CD4-positive, alpha-beta T cell (primary cell): ENCODE measurements around the gene CHST15. TPM values are rescaled to one million over a fixed set of nuclear protein-coding genes. Genes with fewer than 3 reads are reported as not detected.

Source experiments
- ATAC-seq: fragments of 200-7000 bp; cut with Tn5 transposase; one replicate; pipeline ENCODE4 v1.10.0; 2022; ENCODE audit warnings: mild to moderate bottlenecking; ENCODE audit not compliant: poor library complexity
- CTCF ChIA-PET: fragments of 350-600 bp; sonication (Branson Sonifier 250); formaldehyde crosslinking; loops from one replicate; lab custom pipeline; 2021; ENCODE audit warnings: antibody characterized with exemption, inconsistent platforms; lab: Charles Lee
- POLR2A ChIA-PET: fragments of 350-600 bp; sonication (Branson Sonifier 250); formaldehyde crosslinking; loops from one replicate; lab custom pipeline; 2021; ENCODE audit warnings: antibody characterized with exemption, inconsistent platforms; lab: Charles Lee
- DNase-seq, 14 experiments: peaks; one replicate each; pipeline ENCODE4 v3.0.0-alpha.2; 2013 to 2020; ENCODE audit warnings: mixed read lengths in 2 of 14
- H3K27ac ChIP-seq, 2 donors: one replicate each; pipeline versions ENCODE4 v1.5.1 to v1.7.0; 2013; ENCODE audit warnings: low read length in 2 of 2, low read depth in 1 of 2, mild to moderate bottlenecking in 1 of 2
- H3K27me3 ChIP-seq, 2 experiments: 1 replicate in 1 of 2; 2 replicates in 1 of 2; pipeline versions ENCODE4 v1.6.1 to v1.7.0; 2013; ENCODE audit warnings: low read length in 2 of 2, control low read depth in 1 of 2, mild to moderate bottlenecking in 1 of 2, moderate library complexity in 1 of 2; ENCODE audit not compliant: insufficient read depth in 2 of 2, control insufficient read depth in 1 of 2
- H3K36me3 ChIP-seq: one replicate; pipeline ENCODE4 v1.6.1; 2013; ENCODE audit warnings: low read length, control low read depth; ENCODE audit not compliant: insufficient read depth
- H3K4me1 ChIP-seq: one replicate; pipeline ENCODE4 v1.6.1; 2013; ENCODE audit warnings: low read length, control low read depth; ENCODE audit not compliant: insufficient read depth
- H3K4me3 ChIP-seq: one replicate; pipeline ENCODE4 v1.5.1; 2013; ENCODE audit warnings: mild to moderate bottlenecking, low read length, moderate library complexity
- H3K9me3 ChIP-seq, 2 experiments: 1 replicate in 1 of 2; 2 replicates in 1 of 2; pipeline versions ENCODE4 v1.6.1 to v1.7.0; 2013; ENCODE audit warnings: low read length in 2 of 2, mild to moderate bottlenecking in 2 of 2, control low read depth in 1 of 2, moderate library complexity in 1 of 2; ENCODE audit not compliant: control insufficient read depth in 1 of 2, insufficient read depth in 1 of 2
- H3K27ac Mint-ChIP-seq: one replicate; pipeline ENCODE4 v1.8.0; 2020; ENCODE audit warnings: mixed read lengths
- H3K27me3 Mint-ChIP-seq: one replicate; pipeline ENCODE4 v1.8.0; 2021; ENCODE audit warnings: mixed read lengths
- H3K36me3 Mint-ChIP-seq: one replicate; pipeline ENCODE4 v1.8.0; 2021; ENCODE audit warnings: low read depth, mixed read lengths
- H3K4me1 Mint-ChIP-seq: one replicate; pipeline ENCODE4 v1.8.0; 2021; ENCODE audit warnings: low read depth, mixed read lengths
- H3K4me3 Mint-ChIP-seq: one replicate; pipeline ENCODE4 v1.8.0; 2020; ENCODE audit warnings: mild to moderate bottlenecking, mixed read lengths
- H3K9me3 Mint-ChIP-seq: one replicate; pipeline ENCODE4 v1.8.0; 2020; ENCODE audit warnings: mixed read lengths
- intact Hi-C, 2 experiments: fragments of 100-400 bp; cut with DNase I in 1 of 2; cut with micrococcal nuclease in 1 of 2; formaldehyde crosslinking; loops; one replicate each; pipeline versions ENCODE4 v1.15.1 to v1.9.0; 2023 to 2025; cut with DNase I, micrococcal nuclease
- total RNA-seq, 174 experiments: library from RNA in 2 of 174; stranded (reverse) in 2 of 174; gene quantifications; one replicate each; pipeline ENCODE4 v1.2.3 and lab custom pipeline; 2021 to 2026
- TF ChIP-seq, protein P1 (sequence below): fragments of 200-600 bp; IDR thresholded peaks from one replicate; pipeline ENCODE4 v1.8.0; 2022; ENCODE audit warnings: antibody characterized with exemption, mild to moderate bottlenecking

Gene CHST15
- total RNA-seq, 2 experiments from 2014 or later: 0.42 to 0.52 TPM

DNA sequence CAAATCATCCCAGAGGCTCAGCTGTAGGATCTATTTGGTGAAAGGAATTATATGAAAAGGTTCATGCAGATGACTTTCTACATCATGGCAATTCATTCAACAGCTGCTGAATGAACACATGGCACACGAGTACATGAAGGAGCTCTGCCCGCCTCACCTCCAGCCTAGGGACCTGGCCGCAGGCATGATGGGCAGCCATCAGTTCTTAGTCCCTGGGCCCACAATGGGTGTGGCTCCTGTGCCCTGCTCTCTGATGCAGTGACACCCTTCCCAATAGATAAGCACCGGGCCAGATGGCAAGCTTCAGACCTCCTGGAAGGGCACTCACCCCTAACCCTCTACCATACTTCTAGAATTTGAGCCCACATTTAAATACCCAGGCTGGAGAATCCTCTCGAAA lies 3.5 kb downstream of the CHST15 start:
- H3K4me3 ChIP-seq: no peak overlapping the region
- H3K36me3 Mint-ChIP-seq: no peaks in the 10 kb centered on the region
- H3K27ac Mint-ChIP-seq: no peak overlapping the region
- H3K27me3 ChIP-seq: peaks cover 17 to 23% of the 10 kb centered on the region in 2 experiments
- peaks cover 0 to 10% of the 10 kb centered on the region in 2 experiments for H3K9me3 ChIP-seq
- H3K4me3 Mint-ChIP-seq: no peak overlapping the region
- CTCF ChIA-PET: no interaction called here
- TF ChIP-seq, protein P1, sequence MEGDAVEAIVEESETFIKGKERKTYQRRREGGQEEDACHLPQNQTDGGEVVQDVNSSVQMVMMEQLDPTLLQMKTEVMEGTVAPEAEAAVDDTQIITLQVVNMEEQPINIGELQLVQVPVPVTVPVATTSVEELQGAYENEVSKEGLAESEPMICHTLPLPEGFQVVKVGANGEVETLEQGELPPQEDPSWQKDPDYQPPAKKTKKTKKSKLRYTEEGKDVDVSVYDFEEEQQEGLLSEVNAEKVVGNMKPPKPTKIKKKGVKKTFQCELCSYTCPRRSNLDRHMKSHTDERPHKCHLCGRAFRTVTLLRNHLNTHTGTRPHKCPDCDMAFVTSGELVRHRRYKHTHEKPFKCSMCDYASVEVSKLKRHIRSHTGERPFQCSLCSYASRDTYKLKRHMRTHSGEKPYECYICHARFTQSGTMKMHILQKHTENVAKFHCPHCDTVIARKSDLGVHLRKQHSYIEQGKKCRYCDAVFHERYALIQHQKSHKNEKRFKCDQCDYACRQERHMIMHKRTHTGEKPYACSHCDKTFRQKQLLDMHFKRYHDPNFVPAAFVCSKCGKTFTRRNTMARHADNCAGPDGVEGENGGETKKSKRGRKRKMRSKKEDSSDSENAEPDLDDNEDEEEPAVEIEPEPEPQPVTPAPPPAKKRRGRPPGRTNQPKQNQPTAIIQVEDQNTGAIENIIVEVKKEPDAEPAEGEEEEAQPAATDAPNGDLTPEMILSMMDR: no peak
- no peaks in the 10 kb centered on the region for H3K9me3 Mint-ChIP-seq
- peaks cover 40% of the 10 kb centered on the region for H3K27me3 Mint-ChIP-seq
- ATAC-seq (no peak), DNase-seq (no peak)
- peaks cover 5% of the 10 kb centered on the region for H3K4me1 Mint-ChIP-seq
- H3K27ac ChIP-seq: no peak overlapping the region
- H3K36me3 ChIP-seq: no peaks in the 10 kb centered on the region
- POLR2A ChIA-PET: no interaction called here
- peaks cover 5% of the 10 kb centered on the region for H3K4me1 ChIP-seq
- intact Hi-C loops: no loop called here

DNA sequence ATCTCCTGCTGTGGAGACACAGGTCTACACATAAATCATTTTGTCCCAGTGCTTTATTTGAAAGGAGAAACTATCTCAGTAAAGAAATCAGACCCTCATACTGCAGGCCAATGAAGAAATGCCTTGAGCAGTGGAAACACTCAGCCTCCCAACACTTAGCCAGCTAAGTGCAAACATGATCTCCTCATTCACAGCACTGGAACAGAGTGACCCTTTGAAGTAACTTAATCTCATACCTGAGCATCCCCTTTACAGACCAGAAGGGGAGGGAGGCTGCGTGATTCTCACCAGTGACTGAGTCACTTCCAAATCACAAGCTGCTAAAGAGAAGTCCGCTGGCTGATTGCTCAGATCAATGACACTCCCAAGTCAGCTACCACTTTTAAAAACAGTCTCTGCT lies 4.5 kb downstream of the CHST15 start:
- peaks cover 5% of the 10 kb centered on the region for H3K4me1 Mint-ChIP-seq
- intact Hi-C loops: no loop called here
- no peak for ATAC-seq
- H3K9me3 Mint-ChIP-seq: no peaks in the 10 kb centered on the region
- TF ChIP-seq, protein P1: no peak
- no peak overlapping the region for H3K27ac ChIP-seq
- no peak for DNase-seq
- peaks cover 0 to 4% of the 10 kb centered on the region in 2 experiments for H3K9me3 ChIP-seq
- H3K27me3 Mint-ChIP-seq: peaks cover 33% of the 10 kb centered on the region
- no peaks in the 10 kb centered on the region for H3K36me3 Mint-ChIP-seq
- H3K4me3 ChIP-seq: no peak overlapping the region
- ChIA-PET POLR2A (no interaction called here), CTCF (no interaction called here)
- no peaks in the 10 kb centered on the region for H3K36me3 ChIP-seq
- no peak overlapping the region for H3K27ac Mint-ChIP-seq
- H3K27me3 ChIP-seq: peaks cover 10 to 15% of the 10 kb centered on the region in 2 experiments
- H3K4me1 ChIP-seq: peaks cover 5% of the 10 kb centered on the region
- H3K4me3 Mint-ChIP-seq: no peak overlapping the region

DNA sequence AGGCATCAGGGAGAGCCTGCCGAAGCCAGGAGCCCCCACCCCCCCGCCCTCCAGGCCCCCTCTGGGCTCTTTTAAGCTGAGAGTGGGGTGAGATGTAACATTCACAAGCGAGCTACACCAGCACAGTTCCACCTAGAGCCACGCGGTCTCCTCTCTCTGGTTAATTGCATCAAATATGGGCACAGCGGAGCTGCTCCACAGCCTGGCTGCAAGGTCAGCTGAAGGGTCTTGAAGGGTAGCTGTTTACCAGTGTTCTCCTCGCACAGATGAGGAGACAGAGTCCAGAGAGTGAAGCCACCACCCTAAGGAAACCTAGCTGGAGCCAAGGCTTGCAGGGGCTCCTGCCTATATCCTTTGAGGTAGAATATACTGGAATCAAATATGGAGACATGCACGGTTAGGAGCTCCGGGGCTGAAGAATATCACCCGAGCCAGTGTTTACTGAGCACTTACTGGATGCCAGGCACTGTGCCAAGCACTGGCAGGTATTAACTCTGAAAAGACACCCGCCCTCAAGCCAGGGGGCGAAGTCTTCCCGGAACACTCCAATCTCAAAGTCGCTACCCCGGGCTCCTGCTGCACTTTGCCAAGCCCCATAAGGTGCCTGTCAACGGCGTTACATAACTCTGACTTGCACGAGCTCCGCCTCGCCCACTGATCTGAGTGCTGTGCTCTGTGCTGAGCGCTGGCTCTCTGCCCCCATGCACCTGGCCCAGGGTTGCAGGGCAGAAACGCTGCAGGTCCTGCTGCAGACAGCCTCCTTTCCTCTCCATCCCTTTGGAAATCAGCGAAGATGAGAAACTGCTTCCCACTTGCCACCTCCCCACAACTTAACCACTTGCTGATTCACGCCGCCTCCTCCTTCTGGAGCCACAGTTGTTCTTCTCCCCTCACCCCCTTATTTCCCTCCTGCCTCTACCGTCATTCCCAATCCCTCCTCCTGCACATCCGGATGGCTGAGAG lies 5.4 kb downstream of the CHST15 start:
- peaks cover 0 to 4% of the 10 kb centered on the region in 2 experiments for H3K9me3 ChIP-seq
- TF ChIP-seq, protein P1: no peak
- H3K27ac ChIP-seq: no peak overlapping the region
- DNase-seq (no peak), ATAC-seq (no peak)
- H3K27ac Mint-ChIP-seq: no peak overlapping the region
- H3K4me3 ChIP-seq: no peak overlapping the region
- H3K36me3 ChIP-seq: no peaks in the 10 kb centered on the region
- H3K4me1 ChIP-seq: peaks cover 2% of the 10 kb centered on the region
- intact Hi-C loops: no loop called here
- no peak overlapping the region for H3K4me3 Mint-ChIP-seq
- peaks cover 33% of the 10 kb centered on the region for H3K27me3 Mint-ChIP-seq
- peaks cover 5% of the 10 kb centered on the region for H3K4me1 Mint-ChIP-seq
- ChIA-PET CTCF (no interaction called here), POLR2A (no interaction called here)
- H3K36me3 Mint-ChIP-seq: no peaks in the 10 kb centered on the region
- no peaks in the 10 kb centered on the region for H3K9me3 Mint-ChIP-seq
- peaks cover 10 to 15% of the 10 kb centered on the region in 2 experiments for H3K27me3 ChIP-seq
